Activated T-cell treated with anti-CD3 and anti-CD28 coated beads, Interleukin-2, amount 50 U/mL, for 72 hours (primary cell): ENCODE results near the gene SRSF3. TPM values are rescaled to one million over a fixed set of nuclear protein-coding genes. Genes with fewer than 3 reads are reported as not detected.

ENCODE experiments used
- ATAC-seq, 2 donors: fragments of 150-1000 bp; cut with Tn5 transposase; replicated peaks in 1 of 2; 2 replicates each; pipeline ENCODE4 v1.10.0; 2021; ENCODE audit warnings: moderate library complexity in 2 of 2, mild to moderate bottlenecking in 1 of 2
- DNase-seq, 2 donors: peaks; one replicate each; pipeline ENCODE4 v3.0.0; 2021 to 2022; ENCODE audit warnings: mixed read lengths in 1 of 2
- H3K27ac Mint-ChIP-seq: one replicate; pipeline ENCODE4 v1.8.0; 2022; ENCODE audit warnings: mild to moderate bottlenecking, moderate library complexity, mixed read lengths
- H3K27me3 Mint-ChIP-seq: one replicate; pipeline ENCODE4 v1.8.0; 2022; ENCODE audit warnings: low read depth, mixed read lengths
- H3K36me3 Mint-ChIP-seq, 2 donors: one replicate each; pipeline ENCODE4 v1.8.0; 2022; ENCODE audit warnings: mixed read lengths in 2 of 2, mild to moderate bottlenecking in 1 of 2; ENCODE audit not compliant: insufficient read depth in 2 of 2
- H3K4me1 Mint-ChIP-seq: one replicate; pipeline ENCODE4 v1.8.0; 2022; ENCODE audit warnings: low read depth, mixed read lengths
- H3K4me3 Mint-ChIP-seq, 2 donors: one replicate each; pipeline ENCODE4 v1.8.0; 2022; ENCODE audit warnings: mild to moderate bottlenecking in 2 of 2, mixed read lengths in 2 of 2, moderate library complexity in 2 of 2
- H3K9me3 Mint-ChIP-seq, 2 donors: one replicate each; pipeline ENCODE4 v1.8.0; 2022; ENCODE audit warnings: mixed read lengths in 2 of 2
- total RNA-seq, 2 donors: library from RNA; stranded (reverse); gene quantifications; one replicate each; pipeline ENCODE4 v1.2.3, GENCODE V29; 2022

The SRSF3 gene
- 100 to 1,000 TPM; 409 to 541 TPM for total RNA-seq

DNA sequence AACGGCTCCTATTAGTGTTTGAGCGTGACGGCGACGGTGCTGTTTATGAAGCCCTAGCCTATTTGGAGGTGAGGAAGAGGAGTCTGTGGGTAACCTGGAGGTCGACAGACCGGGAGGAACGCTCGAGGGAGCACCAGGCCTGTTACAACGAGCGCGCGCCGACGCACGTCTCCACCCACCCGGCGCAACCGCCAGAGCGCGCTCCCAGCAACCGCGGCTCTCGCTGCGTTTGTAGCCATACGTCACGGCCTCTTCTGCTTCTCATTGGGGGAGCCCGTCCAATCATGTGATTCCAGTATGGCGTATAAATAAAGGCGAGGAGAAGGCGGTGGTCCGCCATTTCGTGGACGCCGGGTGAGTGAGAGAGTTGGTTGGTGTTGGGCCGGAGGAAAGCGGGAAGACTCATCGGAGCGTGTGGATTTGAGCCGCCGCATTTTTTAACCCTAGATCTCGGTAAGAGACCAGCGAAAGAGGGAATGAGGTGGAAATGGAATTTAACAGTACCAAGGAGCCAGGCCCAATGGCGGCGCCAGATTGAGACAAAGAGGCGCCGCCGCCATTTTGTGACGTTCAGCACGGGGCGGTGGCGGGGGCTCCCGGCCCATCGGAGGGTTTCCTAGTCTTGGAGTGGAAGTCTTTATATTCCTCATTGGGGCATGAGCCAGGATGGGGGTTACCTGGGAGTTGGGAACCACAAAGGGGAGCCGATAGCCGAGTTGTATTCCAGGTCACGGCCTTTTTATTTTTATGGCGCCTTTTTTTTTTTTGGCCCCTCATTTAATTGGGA, at the start of gene SRSF3:
Gene SRSF3, plus strand, starts transcription at position 334 of the 787 bp plus-strand sequence. CDS start 2,401 bp downstream, outside the sequence.
- H3K36me3 Mint-ChIP-seq = peaks cover 27 to 49% of the 10 kb centered on the region in 2 donors
- peak; percentile 92 to 95 for ATAC-seq

DNA sequence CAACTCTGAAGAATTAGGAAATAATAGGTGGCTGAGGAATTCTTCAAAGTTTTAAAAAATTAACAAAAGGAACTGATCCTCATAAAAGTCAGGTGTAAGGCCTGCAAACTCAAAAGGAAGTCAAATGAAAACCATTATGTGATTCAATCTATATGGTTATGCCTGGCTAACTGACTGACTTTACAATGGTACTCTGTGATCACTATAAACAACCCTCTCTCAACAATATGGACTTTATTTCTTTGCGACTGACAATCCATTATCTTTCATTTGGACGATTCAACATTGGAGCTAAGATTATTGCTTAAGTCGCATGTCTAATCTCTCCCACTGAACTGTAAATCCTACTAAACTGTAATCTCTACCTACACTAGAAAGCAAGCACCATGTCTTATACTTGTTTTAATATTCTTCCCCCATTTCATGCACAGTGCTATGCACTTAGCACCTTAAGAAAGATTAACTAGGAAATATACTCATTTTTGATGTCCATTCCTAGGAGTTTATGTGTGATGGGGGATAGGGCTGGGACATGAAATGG, 48.3 kb upstream of the SRSF3 start:
- Mint-ChIP-seq H3K4me3 (peak overlapping the region; percentile 91 to 98), H3K4me1 (peaks cover 57% of the 10 kb centered on the region), H3K27ac (peak overlapping the region; percentile 99), H3K9me3 (no peaks in the 10 kb centered on the region), H3K36me3 (peaks cover 3 to 8% of the 10 kb centered on the region in 2 donors), H3K27me3 (no peaks in the 10 kb centered on the region)
- ATAC-seq (no peak), DNase-seq (no peak)

More for the DNA sequence above, at the start of gene SRSF3:
- Mint-ChIP-seq H3K27ac (peak within 1 kb of the TSS; percentile 98), H3K9me3 (no peaks in the 10 kb centered on the region), H3K4me3 (peak within 1 kb of the TSS; percentile 90 to 99), H3K27me3 (no peaks in the 10 kb centered on the region), H3K4me1 (peaks cover 47% of the 10 kb centered on the region)
- peak; percentile 97 for DNase-seq

- peaks cover 52% of the 10 kb centered on the region for H3K4me1 Mint-ChIP-seq
- no peaks in the 10 kb centered on the region for H3K9me3 Mint-ChIP-seq
- no peaks in the 10 kb centered on the region for H3K27me3 Mint-ChIP-seq
- peak overlapping the region; percentile 91 to 98 for H3K4me3 Mint-ChIP-seq
- peak overlapping the region; percentile 99 for H3K27ac Mint-ChIP-seq
- peak; percentile 11 to 13 for ATAC-seq
- peak; percentile 25 to 34 for DNase-seq
- peaks cover 3 to 8% of the 10 kb centered on the region in 2 donors for H3K36me3 Mint-ChIP-seq
Measured at GRCh38 chr6:36546308-36546919, 47.7 kb upstream of the SRSF3 start.

DNA sequence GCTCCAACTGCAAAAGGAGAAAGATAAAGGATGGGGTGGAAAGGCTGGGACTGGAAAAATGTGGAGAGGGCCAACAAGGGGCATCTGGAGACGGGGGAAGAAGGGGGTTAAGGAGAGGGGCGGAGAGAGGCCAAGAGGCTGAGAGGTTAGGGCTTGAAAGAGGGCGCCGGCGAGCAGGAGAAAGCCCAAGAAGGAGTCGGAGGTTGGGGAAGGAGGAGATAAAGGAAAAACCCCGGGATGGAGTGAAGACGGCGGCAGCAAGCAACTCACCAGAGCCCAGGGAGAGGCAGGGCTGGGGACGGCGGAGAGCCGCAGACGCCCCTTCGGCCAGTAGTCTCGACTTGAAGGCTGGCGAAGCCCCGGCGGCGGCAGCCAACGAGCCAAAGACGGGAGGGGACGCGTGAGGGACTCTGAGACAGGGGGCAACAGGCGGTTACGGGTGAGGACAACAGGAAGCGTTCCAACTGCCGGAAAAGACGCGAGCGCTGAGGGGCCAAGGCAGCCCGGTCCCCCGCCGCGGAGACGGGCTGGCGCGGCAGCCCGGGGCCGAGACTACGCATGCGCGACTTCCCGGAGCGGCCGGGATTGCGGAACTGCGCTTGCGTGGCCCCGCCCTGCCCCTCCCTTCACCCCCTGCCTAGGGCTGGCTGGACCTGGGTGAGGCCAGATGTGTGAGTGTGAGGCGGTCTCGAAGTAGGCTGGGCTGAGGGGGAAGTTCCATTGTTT, 47.1 kb upstream of the SRSF3 start, which contains the start of gene STK38:
Gene STK38, minus strand, starts transcription at position 560 of the 726 bp plus-strand sequence. CDS start 7,277 bp downstream, outside the sequence.
- Mint-ChIP-seq H3K4me3 (peak within 1 kb of the TSS; percentile 91 to 98), H3K27ac (peak within 1 kb of the TSS; percentile 99), H3K36me3 (peaks cover 3 to 8% of the 10 kb centered on the region in 2 donors), H3K27me3 (no peaks in the 10 kb centered on the region), H3K9me3 (no peaks in the 10 kb centered on the region), H3K4me1 (peaks cover 45% of the 10 kb centered on the region)
- peak; percentile 92 for ATAC-seq
- DNase-seq = peak; percentile 90 to 92

DNA sequence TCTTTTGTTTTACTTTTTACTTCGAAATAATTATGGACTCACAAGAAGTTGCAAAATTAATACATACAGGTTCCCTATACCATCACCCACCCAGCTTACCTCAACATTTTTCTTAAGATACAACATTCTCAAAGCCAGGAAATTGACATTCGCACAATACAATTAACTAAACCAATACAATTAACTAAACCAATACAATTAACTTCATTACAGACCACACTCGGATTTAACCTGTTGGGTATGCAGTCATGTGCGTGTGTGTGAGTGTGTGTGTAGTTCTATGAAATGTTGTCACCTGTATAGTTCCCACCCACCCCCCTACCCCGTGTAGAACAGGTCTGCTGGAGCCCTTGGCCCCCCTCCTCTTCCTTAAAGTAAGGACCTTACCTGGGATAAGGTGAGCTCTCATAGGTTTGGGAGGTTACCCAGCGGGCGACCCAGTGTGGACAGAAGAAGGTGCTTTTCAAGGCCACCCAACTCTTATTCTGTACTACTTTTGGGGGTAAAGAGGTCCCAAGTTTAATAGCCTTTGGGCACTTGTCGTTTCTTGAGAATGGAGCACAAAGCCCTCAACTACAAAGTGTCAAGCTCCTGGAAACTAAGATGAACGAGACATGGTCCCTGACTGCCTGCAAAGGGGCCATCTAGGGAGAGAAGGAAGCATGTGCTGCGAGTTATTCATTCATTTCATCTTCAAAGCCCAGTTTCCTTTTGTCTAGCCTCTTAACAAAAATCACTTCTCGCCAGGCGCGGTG, 46.3 kb upstream of the SRSF3 start:
- peak in 1 of 2 donors; percentile 5 for ATAC-seq
- Mint-ChIP-seq H3K4me3 (peak overlapping the region; percentile 91 to 98), H3K27me3 (no peaks in the 10 kb centered on the region), H3K4me1 (peaks cover 45% of the 10 kb centered on the region), H3K9me3 (no peaks in the 10 kb centered on the region), H3K36me3 (peaks cover 3 to 8% of the 10 kb centered on the region in 2 donors), H3K27ac (peak overlapping the region; percentile 96)
- peak in 1 of 2 donors; percentile 12 for DNase-seq

DNA sequence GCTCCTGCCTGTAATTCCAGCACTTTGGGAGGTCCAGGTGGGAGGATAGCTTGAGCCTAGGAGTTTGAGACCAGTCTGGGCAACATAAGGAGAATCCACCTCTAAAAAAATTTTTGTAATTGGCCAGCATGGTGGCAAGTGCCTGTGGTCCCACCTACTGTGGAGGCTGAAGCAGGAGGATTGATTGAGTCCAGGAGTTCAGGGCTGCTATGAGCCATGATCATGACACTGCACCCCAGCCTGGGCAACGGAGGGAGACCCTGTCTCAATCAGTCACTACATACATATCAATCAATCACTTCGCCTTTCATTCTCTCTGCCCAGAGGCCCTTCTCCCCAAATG, 45.8 kb upstream of the SRSF3 start:
- H3K36me3 Mint-ChIP-seq = peaks cover 3 to 5% of the 10 kb centered on the region in 2 donors
- H3K4me3 Mint-ChIP-seq = peak overlapping the region; percentile 62 to 98
- DNase-seq = no peak
- no peaks in the 10 kb centered on the region for H3K27me3 Mint-ChIP-seq
- ATAC-seq = no peak
- H3K9me3 Mint-ChIP-seq = no peaks in the 10 kb centered on the region
- peak overlapping the region; percentile 76 for H3K27ac Mint-ChIP-seq
- H3K4me1 Mint-ChIP-seq = peaks cover 41% of the 10 kb centered on the region

DNA sequence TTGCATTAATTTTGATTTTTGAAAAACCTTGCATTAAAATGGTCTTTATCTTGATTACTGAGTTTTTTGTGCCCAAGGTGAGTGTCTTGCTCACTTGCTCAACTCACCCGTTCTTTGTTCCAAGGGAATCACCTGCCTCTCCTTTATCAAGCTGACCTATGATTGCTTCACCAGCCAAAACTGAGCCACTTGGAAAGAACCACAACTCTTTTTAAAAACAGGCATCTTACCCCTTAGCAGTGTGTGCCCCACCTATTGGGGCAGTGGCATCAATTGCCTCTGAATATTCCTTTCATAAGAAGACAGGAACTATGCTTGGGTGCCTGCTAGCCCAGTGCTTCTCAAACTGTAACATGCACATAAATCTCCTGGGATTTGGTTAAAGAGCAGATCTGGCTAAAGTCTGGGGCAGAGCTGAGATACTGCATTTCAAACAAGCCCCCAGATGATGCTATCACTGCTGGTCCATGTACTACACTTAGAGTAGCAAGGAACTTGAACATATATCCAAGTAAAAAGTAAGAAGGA, 43.6 kb upstream of the SRSF3 start:
- Mint-ChIP-seq H3K27ac (no peak overlapping the region), H3K4me1 (peaks cover 21% of the 10 kb centered on the region), H3K4me3 (no peak overlapping the region), H3K36me3 (peaks cover 0 to 3% of the 10 kb centered on the region in 2 donors), H3K27me3 (no peaks in the 10 kb centered on the region), H3K9me3 (no peaks in the 10 kb centered on the region)
- DNase-seq = no peak
- ATAC-seq = no peak

GRCh38 chr6:36555750-36556252, 38.4 kb upstream of the SRSF3 start:
- Mint-ChIP-seq H3K9me3 (no peaks in the 10 kb centered on the region), H3K27me3 (no peaks in the 10 kb centered on the region), H3K36me3 (no peaks in the 10 kb centered on the region), H3K27ac (no peak overlapping the region), H3K4me3 (no peak overlapping the region), H3K4me1 (no peaks in the 10 kb centered on the region)
- DNase-seq (no peak), ATAC-seq (no peak)

- ATAC-seq = no peak
- DNase-seq = no peak
- Mint-ChIP-seq H3K27ac (no peak overlapping the region), H3K36me3 (no peaks in the 10 kb centered on the region), H3K27me3 (no peaks in the 10 kb centered on the region), H3K4me3 (no peak overlapping the region), H3K9me3 (no peaks in the 10 kb centered on the region), H3K4me1 (no peaks in the 10 kb centered on the region)
Measured at GRCh38 chr6:36556281-36556680, 37.9 kb upstream of the SRSF3 start.

GRCh38 chr6:36559011-36559793, 35.0 kb upstream of the SRSF3 start:
- Mint-ChIP-seq H3K27me3 (no peaks in the 10 kb centered on the region), H3K4me1 (no peaks in the 10 kb centered on the region), H3K9me3 (no peaks in the 10 kb centered on the region), H3K4me3 (no peak overlapping the region), H3K27ac (no peak overlapping the region), H3K36me3 (no peaks in the 10 kb centered on the region)
- no peak for ATAC-seq
- DNase-seq = no peak

DNA sequence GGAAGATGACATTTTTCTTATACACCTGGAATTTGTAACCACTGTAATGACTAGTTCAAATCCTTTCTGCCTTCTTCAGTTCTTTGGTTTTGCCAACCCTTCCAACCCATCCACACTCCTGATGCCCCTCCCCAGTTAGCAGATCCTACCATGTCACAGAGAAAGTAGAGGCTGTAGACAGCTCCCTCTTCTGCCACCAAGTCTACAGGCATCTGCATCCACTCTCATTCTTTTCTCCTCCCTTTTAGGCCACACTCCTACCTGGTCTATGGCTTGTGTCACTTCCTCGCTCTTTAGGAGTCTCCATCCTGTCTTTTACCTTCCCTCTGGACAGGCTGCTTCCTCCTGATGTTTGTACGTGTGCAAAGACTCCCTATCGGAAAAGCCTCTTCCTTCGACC, 33.3 kb upstream of the SRSF3 start:
- H3K27ac Mint-ChIP-seq = no peak overlapping the region
- H3K27me3 Mint-ChIP-seq = no peaks in the 10 kb centered on the region
- no peak overlapping the region for H3K4me3 Mint-ChIP-seq
- ATAC-seq = no peak
- H3K4me1 Mint-ChIP-seq = no peaks in the 10 kb centered on the region
- no peaks in the 10 kb centered on the region for H3K36me3 Mint-ChIP-seq
- no peak for DNase-seq
- H3K9me3 Mint-ChIP-seq = no peaks in the 10 kb centered on the region
